H1 (cell line): ENCODE data around the gene C19orf12. TPM values are rescaled to one million over a fixed set of nuclear protein-coding genes. Genes with fewer than 3 reads are reported as not detected.

Source experiments
- CTCF ChIA-PET: fragments of 300-600 bp; sonication (Branson Sonifier 250); formaldehyde crosslinking; loops from one replicate; lab custom pipeline; 2021; ENCODE audit not compliant: partially characterized antibody; lab: Charles Lee
- POLR2A ChIA-PET: fragments of 300-600 bp; sonication (Branson Sonifier 250); formaldehyde crosslinking; loops from one replicate; lab custom pipeline; 2021; ENCODE audit warnings: inconsistent platforms; ENCODE audit not compliant: partially characterized antibody; lab: Charles Lee
- DNase-seq, 2 experiments: peaks; one replicate each; pipeline versions ENCODE4 v3.0.0 to v3.0.0-alpha.2; 2010 to 2022; ENCODE audit warnings: low spot score in 2 of 2, low read depth in 1 of 2, mixed read lengths in 1 of 2
- FAIRE-seq: peaks from 2 replicates; lab custom pipeline; 2011; peaks lifted over from hg19 to GRCh38; lab: Jason Lieb, UNC
- H2AFZ ChIP-seq: 2 replicates; pipeline ENCODE4 v1.8.1; 2012; ENCODE audit warnings: low read length, inconsistent platforms
- H2AK5ac ChIP-seq: 2 replicates; pipeline ENCODE4 v1.6.1; 2013; ENCODE audit warnings: low read depth, low read length
- H2BK120ac ChIP-seq: replicated peaks from 2 replicates; pipeline ENCODE3; 2013; ENCODE audit warnings: low read depth, low read length, inconsistent platforms
- H2BK12ac ChIP-seq: 2 replicates; pipeline ENCODE4 v1.6.1; 2013; ENCODE audit warnings: low read depth, low read length
- H2BK15ac ChIP-seq: 2 replicates; pipeline ENCODE4 v1.6.1; 2013; ENCODE audit warnings: low read length
- H2BK20ac ChIP-seq: 2 replicates; pipeline ENCODE4 v1.6.1; 2013; ENCODE audit warnings: low read length
- H2BK5ac ChIP-seq: 2 replicates; pipeline ENCODE4 v1.6.1; 2013; ENCODE audit warnings: low read depth, low read length
- H3K14ac ChIP-seq: 2 replicates; pipeline ENCODE4 v1.6.1; 2013; ENCODE audit warnings: inconsistent platforms; ENCODE audit not compliant: insufficient read length
- H3K18ac ChIP-seq: 2 replicates; pipeline ENCODE4 v1.6.1; 2013; ENCODE audit warnings: low read length; ENCODE audit errors: extremely low read depth
- H3K23ac ChIP-seq: 2 replicates; pipeline ENCODE4 v1.6.1; 2013; ENCODE audit warnings: inconsistent platforms; ENCODE audit not compliant: insufficient read length
- H3K23me2 ChIP-seq: 2 replicates; pipeline ENCODE4 v1.6.1; 2013; ENCODE audit warnings: low read depth, low read length
- H3K27ac ChIP-seq: 2 replicates; pipeline ENCODE4 v1.6.1; 2011; ENCODE audit warnings: low read depth, low read length, inconsistent platforms
- H3K27me3 ChIP-seq, 4 experiments: replicated peaks in 1 of 4; 1 replicate in 1 of 4; 2 replicates in 3 of 4; pipeline versions ENCODE4 v1.6.1 to v1.8.1; 2011 to 2013; ENCODE audit warnings: low read length in 3 of 4, mild to moderate bottlenecking in 3 of 4, inconsistent platforms in 2 of 4, mixed read lengths in 2 of 4, moderate library complexity in 1 of 4; ENCODE audit not compliant: control insufficient read depth in 3 of 4, insufficient read depth in 3 of 4; ENCODE audit errors: extremely low read depth in 1 of 4
- H3K36me3 ChIP-seq, 4 experiments: 2 replicates each; pipeline versions ENCODE4 v1.6.1 to v1.8.1; 2011 to 2013; ENCODE audit warnings: mild to moderate bottlenecking in 4 of 4, low read length in 3 of 4, moderate library complexity in 2 of 4, control low read depth in 1 of 4, inconsistent platforms in 1 of 4; ENCODE audit not compliant: insufficient read depth in 4 of 4, control insufficient read depth in 2 of 4
- H3K4ac ChIP-seq: replicated peaks from 2 replicates; pipeline ENCODE3; 2013; ENCODE audit warnings: low read length, low read depth, mixed read lengths, inconsistent platforms; ENCODE audit not compliant: insufficient read length
- H3K4me1 ChIP-seq, 4 experiments: replicated peaks in 1 of 4; 1 replicate in 1 of 4; 2 replicates in 3 of 4; pipeline versions ENCODE4 v1.6.1 to v1.8.1; 2011 to 2013; ENCODE audit warnings: low read length in 3 of 4, inconsistent platforms in 2 of 4, mixed read lengths in 1 of 4; ENCODE audit not compliant: insufficient read depth in 4 of 4, control insufficient read depth in 3 of 4
- H3K4me2 ChIP-seq, 2 experiments: 2 replicates each; pipeline versions ENCODE4 v1.6.1 to v1.8.1; 2011 to 2013; ENCODE audit warnings: low read depth in 2 of 2, low read length in 2 of 2, control low read depth in 1 of 2, inconsistent platforms in 1 of 2, mild to moderate bottlenecking in 1 of 2; ENCODE audit not compliant: insufficient read depth in 1 of 2
- H3K4me3 ChIP-seq, 4 experiments: fragments of 200-600, 300-600 bp in 1 of 4; sonication (generic), shearing (Covaris generic), sonication (Bioruptor Twin) in 1 of 4; 2 replicates each; pipeline versions ENCODE4 v1.5.1 to v1.8.1; 2011 to 2016; ENCODE audit warnings: low read length in 4 of 4, low read depth in 3 of 4, control low read depth in 2 of 4, inconsistent platforms in 2 of 4, mild to moderate bottlenecking in 2 of 4, mixed read lengths in 1 of 4, moderate library complexity in 1 of 4; ENCODE audit not compliant: insufficient read depth in 2 of 4; ENCODE audit errors: extremely low read depth in 1 of 4
- H3K56ac ChIP-seq: replicated peaks from 2 replicates; pipeline ENCODE3; 2013; ENCODE audit warnings: low read depth, mild to moderate bottlenecking, mixed read lengths, low read length, inconsistent platforms; ENCODE audit not compliant: insufficient read length
- H3K79me1 ChIP-seq: 2 replicates; pipeline ENCODE4 v1.6.1; 2013; ENCODE audit warnings: low read depth, low read length, control low read depth
- H3K79me2 ChIP-seq, 2 experiments: 2 replicates each; pipeline versions ENCODE4 v1.6.1 to v1.8.1; 2012 to 2013; ENCODE audit warnings: low read length in 2 of 2, mild to moderate bottlenecking in 2 of 2, inconsistent platforms in 1 of 2; ENCODE audit not compliant: insufficient read depth in 2 of 2, control insufficient read depth in 1 of 2
- H3K9ac ChIP-seq, 4 experiments: replicated peaks in 1 of 4; 1 replicate in 1 of 4; 2 replicates in 3 of 4; pipeline versions ENCODE4 v1.6.1 to v1.8.1; 2011 to 2013; ENCODE audit warnings: low read depth in 3 of 4, low read length in 3 of 4, control low read depth in 2 of 4, mild to moderate bottlenecking in 2 of 4, moderate library complexity in 2 of 4, inconsistent platforms in 1 of 4; ENCODE audit errors: extremely low read depth in 1 of 4
- H3K9me3 ChIP-seq, 2 experiments: 2 replicates each; pipeline versions ENCODE4 v1.6.1 to v1.8.1; 2012 to 2013; ENCODE audit warnings: mild to moderate bottlenecking in 2 of 2, moderate library complexity in 2 of 2, control low read depth in 1 of 2, inconsistent platforms in 1 of 2, low read depth in 1 of 2, low read length in 1 of 2, mixed read lengths in 1 of 2; ENCODE audit not compliant: insufficient read depth in 2 of 2
- H4K20me1 ChIP-seq, 2 experiments: replicated peaks in 1 of 2; 2 replicates each; pipeline versions ENCODE3 to v1.8.1; 2011 to 2013; ENCODE audit warnings: inconsistent platforms in 2 of 2, low read length in 2 of 2, mild to moderate bottlenecking in 1 of 2; ENCODE audit not compliant: insufficient read depth in 2 of 2, control insufficient read depth in 1 of 2
- H4K5ac ChIP-seq: 2 replicates; pipeline ENCODE4 v1.6.1; 2013; ENCODE audit warnings: low read length, low read depth, mixed read lengths, inconsistent platforms; ENCODE audit not compliant: insufficient read length
- H4K8ac ChIP-seq: 2 replicates; pipeline ENCODE4 v1.8.0; 2013; ENCODE audit warnings: mild to moderate bottlenecking, moderate library complexity, low read length, inconsistent platforms; ENCODE audit not compliant: insufficient read depth; ENCODE audit errors: extremely low read depth
- H4K91ac ChIP-seq: replicated peaks from 2 replicates; pipeline ENCODE3; 2013; ENCODE audit warnings: low read length, mixed read lengths, inconsistent platforms; ENCODE audit not compliant: insufficient read length
- ATF2 ChIP-seq: IDR thresholded peaks from 2 replicates; pipeline ENCODE4 v1.6.1; 2012; ENCODE audit warnings: low read length, inconsistent platforms
- FOSL1 ChIP-seq: IDR thresholded peaks from 2 replicates; pipeline ENCODE4 v1.6.1; 2011; ENCODE audit warnings: mild to moderate bottlenecking, low read depth, low read length, moderate library complexity; ENCODE audit not compliant: insufficient read depth
- GTF2F1 ChIP-seq: IDR thresholded peaks from 2 replicates; pipeline ENCODE4 v1.6.1; 2012; ENCODE audit warnings: low read depth, low read length, improper control_type of control experiment, borderline replicate concordance
- JUND ChIP-seq: IDR thresholded peaks from 2 replicates; pipeline ENCODE4 v1.6.1; 2011; ENCODE audit warnings: mild to moderate bottlenecking, improper control_type of control experiment, low read length
- SIN3A ChIP-seq, 2 experiments: IDR thresholded peaks in 1 of 2; conservative IDR thresholded peaks in 1 of 2; 2 replicates each; pipeline ENCODE4 v1.6.1; 2011 to 2012; ENCODE audit warnings: low read length in 2 of 2, improper control_type of control experiment in 1 of 2, low read depth in 1 of 2, mild to moderate bottlenecking in 1 of 2
- SUZ12 ChIP-seq: fragments of 200-600 bp; sonication (generic); IDR thresholded peaks from 2 replicates; pipeline ENCODE4 v1.6.1; 2012; ENCODE audit warnings: mild to moderate bottlenecking, inconsistent platforms, low read length, moderate library complexity, mixed read lengths
- WGBS, 2 experiments: shearing (Covaris generic) in 1 of 2; methylation state at CpG; one replicate each; pipeline versions ENCODE4 v1.1.6 to v1.1.7; 2013 to 2015; ENCODE audit warnings: low lambda C conversion rate in 2 of 2, mixed read lengths in 2 of 2, inconsistent platforms in 1 of 2, low coverage in 1 of 2, missing lambda C conversion rate in 1 of 2; ENCODE audit not compliant: insufficient replicate concordance in 2 of 2, insufficient coverage in 1 of 2, insufficient read length in 1 of 2; ENCODE audit errors: extremely low coverage in 1 of 2, missing lambda C conversion rate in 1 of 2; 5-methylcytosine and 5-hydroxymethylcytosine counted together
- polyA plus RNA-seq, 7 experiments: library from polyadenylated mRNA; depleted of rRNA in 3 of 7; stranded (reverse) in 5 of 7; unstranded in 2 of 7; fragments of >200 nt in 5 of 7; fragments of 200-250 nt in 2 of 7; gene quantifications; 1 replicate in 5 of 7; 2 replicates in 1 of 7; 4 replicates in 1 of 7; pipeline versions ENCODE4 v1.2.1 to v1.2.3, GENCODE V29; 2011 to 2013; ENCODE audit warnings: missing spikeins in 2 of 7, mixed read lengths in 2 of 7
- total RNA-seq: library from RNA; stranded (reverse); fragmentation: NEBNext Ultra II Directional; extraction: Animal tissue kit (Norgen Biotek cat#: 25700); gene quantifications from 2 replicates; pipeline ENCODE4 v1.2.1, GENCODE V29; 2021

The C19orf12 gene
- total and polyA plus RNA-seq, 2 of the 8 experiments (the other 6 are each of a cell fraction or from before 2014, with no cell fraction given): 10.7 to 11.9 TPM

GRCh38 chr19:29708554-29709439 lies 6.3 kb downstream of the C19orf12 start:
- H3K9ac ChIP-seq: peak overlapping the region in 1 of 4 experiments; percentile 19; a peak in 1 of 7 replicates
- no peak overlapping the region for H3K4me2 ChIP-seq
- H2BK12ac ChIP-seq: no peak overlapping the region
- H3K27me3 ChIP-seq: no peaks in the 10 kb centered on the region
- no peaks in the 10 kb centered on the region; a peak in 1 of 4 replicates for H3K79me2 ChIP-seq
- H4K91ac ChIP-seq: no peak overlapping the region
- CTCF ChIA-PET: interaction anchor here (0.9 to 2.4 kb wide), 4 partner anchors 14 to 99 kb away, joined by 3 to 9 read pairs (median 3); no protein-coding TSS in a partner anchor
- DNase-seq: no peak
- H4K20me1 ChIP-seq: no peaks in the 10 kb centered on the region
- H2BK15ac ChIP-seq: no peak overlapping the region
- no peak overlapping the region for H2BK20ac ChIP-seq
- no peak for TF ChIP-seq SUZ12
- TF ChIP-seq SIN3A (conservative IDR thresholded peaks at IDR 0.05 in 1 of 2, IDR thresholded peaks at IDR 0.05 in 1 of 2; ENCODE audit: low read depth in 1 of 2, low read length in 2 of 2): no peak
- TF ChIP-seq GTF2F1: no peak
- no peak for TF ChIP-seq FOSL1
- no peak for TF ChIP-seq ATF2
- TF ChIP-seq JUND: no peak
- H3K14ac ChIP-seq: no peak overlapping the region
- H4K5ac ChIP-seq: no peak overlapping the region
- no peaks in the 10 kb centered on the region; a peak in 1 of 7 replicates for H3K4me1 ChIP-seq
- H3K36me3 ChIP-seq: no peaks in the 10 kb centered on the region
- FAIRE-seq: no peak
- POLR2A ChIA-PET: no interaction called here
- no peaks in the 10 kb centered on the region for H3K9me3 ChIP-seq
- H3K27ac ChIP-seq: no peak overlapping the region
- H2AK5ac ChIP-seq: no peak overlapping the region
- WGBS, 2 experiments: 82% methylated on average over 17 of the region's 18 CpGs; no CpG with 5 or more reads in 1 of the 2 experiments
- H3K56ac ChIP-seq: no peak overlapping the region
- no peaks in the 10 kb centered on the region for H3K23me2 ChIP-seq
- H2BK5ac ChIP-seq: no peak overlapping the region
- no peak overlapping the region for H2BK120ac ChIP-seq
- H3K18ac ChIP-seq: no peak overlapping the region
- H4K8ac ChIP-seq: no peak overlapping the region
- no peak overlapping the region for H2AFZ ChIP-seq
- no peak overlapping the region for H3K4me3 ChIP-seq
- no peak overlapping the region for H3K23ac ChIP-seq
- H3K79me1 ChIP-seq: peaks cover 4% of the 10 kb centered on the region
- H3K4ac ChIP-seq: no peak overlapping the region
